Left ventricle myocardium inferior (tissue), 1 donor: ENCODE measurements around the gene ATL1. TPM values are rescaled to one million over a fixed set of nuclear protein-coding genes. Genes with fewer than 3 reads are reported as not detected.

Experiments
- DNase-seq: peaks from one replicate; pipeline ENCODE4 v3.0.0-alpha.2; 2020
- H3K27ac ChIP-seq: fragments of 200-600 bp; replicated peaks from 2 replicates; pipeline ENCODE4 v1.8.0; 2021
- H3K27me3 ChIP-seq: fragments of 200-600 bp; 2 replicates; pipeline ENCODE4 v1.8.0; 2021; ENCODE audit warnings: low read depth
- H3K36me3 ChIP-seq: fragments of 200-600 bp; 2 replicates; pipeline ENCODE4 v1.8.0; 2021
- H3K4me1 ChIP-seq: fragments of 200-600 bp; 2 replicates; pipeline ENCODE4 v1.8.0; 2021
- H3K4me3 ChIP-seq: fragments of 200-600 bp; 2 replicates; pipeline ENCODE4 v1.8.0; 2021; ENCODE audit warnings: mild to moderate bottlenecking, moderate library complexity
- H3K9me3 ChIP-seq: fragments of 200-600 bp; replicated peaks from 2 replicates; pipeline ENCODE4 v1.8.0; 2021
- intact Hi-C: fragments of 100-400 bp; cut with micrococcal nuclease; formaldehyde crosslinking; loops from one replicate; pipeline ENCODE4 v1.11.0; 2022
- total RNA-seq: library from RNA; stranded (reverse); fragmentation: NEBNext Ultra II Directional; extraction: Animal tissue kit (Norgen Biotek cat#: 25700); gene quantifications from one replicate; pipeline ENCODE4 v1.2.1, GENCODE V29; 2021
- TF ChIP-seq, protein P1 (sequence below): fragments of 200-600 bp; IDR thresholded peaks from 2 replicates; pipeline ENCODE4 v1.8.0; 2021; ENCODE audit warnings: antibody characterized with exemption, mild to moderate bottlenecking, borderline replicate concordance
- donor health status: DM: no; HTN: yes; CAD: no; lungs with severe emphysema.

ATL1 gene
- total RNA-seq, 1 donor from 2014 or later = 1.6 TPM

DNA sequence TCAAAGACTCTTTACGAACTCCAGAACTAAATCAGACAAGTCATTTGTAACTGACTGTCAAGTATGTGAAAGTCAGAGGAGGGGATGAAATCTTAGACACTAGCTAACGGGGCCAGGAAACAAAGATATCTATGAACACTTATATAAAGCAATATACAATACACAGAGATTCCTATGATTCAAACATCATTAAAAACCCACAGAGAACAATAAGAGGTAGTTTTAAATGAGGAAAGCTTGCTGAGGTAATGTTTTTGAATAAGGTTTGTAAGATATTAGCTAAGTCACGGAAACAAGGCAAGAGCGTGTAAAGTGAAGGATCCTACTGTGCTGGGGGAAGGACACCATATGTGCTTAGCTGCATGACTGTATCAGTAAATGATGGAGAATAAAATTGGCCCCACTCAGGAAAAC, 71.5 kb downstream of the ATL1 start:
- Histone ChIP-seq H3K27ac (no peak overlapping the region), H3K9me3 (no peaks in the 10 kb centered on the region), H3K27me3 (no peaks in the 10 kb centered on the region), H3K4me3 (no peak overlapping the region), H3K36me3 (peaks cover 33% of the 10 kb centered on the region), H3K4me1 (peaks cover 11% of the 10 kb centered on the region)
- TF ChIP-seq, protein P1, sequence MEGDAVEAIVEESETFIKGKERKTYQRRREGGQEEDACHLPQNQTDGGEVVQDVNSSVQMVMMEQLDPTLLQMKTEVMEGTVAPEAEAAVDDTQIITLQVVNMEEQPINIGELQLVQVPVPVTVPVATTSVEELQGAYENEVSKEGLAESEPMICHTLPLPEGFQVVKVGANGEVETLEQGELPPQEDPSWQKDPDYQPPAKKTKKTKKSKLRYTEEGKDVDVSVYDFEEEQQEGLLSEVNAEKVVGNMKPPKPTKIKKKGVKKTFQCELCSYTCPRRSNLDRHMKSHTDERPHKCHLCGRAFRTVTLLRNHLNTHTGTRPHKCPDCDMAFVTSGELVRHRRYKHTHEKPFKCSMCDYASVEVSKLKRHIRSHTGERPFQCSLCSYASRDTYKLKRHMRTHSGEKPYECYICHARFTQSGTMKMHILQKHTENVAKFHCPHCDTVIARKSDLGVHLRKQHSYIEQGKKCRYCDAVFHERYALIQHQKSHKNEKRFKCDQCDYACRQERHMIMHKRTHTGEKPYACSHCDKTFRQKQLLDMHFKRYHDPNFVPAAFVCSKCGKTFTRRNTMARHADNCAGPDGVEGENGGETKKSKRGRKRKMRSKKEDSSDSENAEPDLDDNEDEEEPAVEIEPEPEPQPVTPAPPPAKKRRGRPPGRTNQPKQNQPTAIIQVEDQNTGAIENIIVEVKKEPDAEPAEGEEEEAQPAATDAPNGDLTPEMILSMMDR = no peak
- no peak for DNase-seq
- intact Hi-C loops = no loop called here

DNA sequence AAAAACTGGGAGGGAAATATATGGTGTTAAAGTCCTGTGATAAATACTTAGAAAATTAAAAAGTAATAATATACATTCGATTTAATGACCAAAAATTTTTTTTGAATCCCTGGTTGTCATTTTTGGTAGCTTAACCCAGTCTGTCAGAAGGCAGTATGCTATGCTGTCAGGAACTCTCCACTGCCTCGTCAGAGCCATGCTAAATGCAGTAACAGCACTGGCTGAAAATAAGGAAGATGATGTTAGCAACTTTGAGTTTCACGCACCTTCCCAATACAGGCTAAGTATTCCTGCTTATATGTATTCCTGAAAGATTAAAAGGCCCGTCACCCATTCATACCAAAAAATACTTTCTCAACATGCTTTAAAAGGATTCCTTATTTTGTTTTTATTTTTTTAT, 74.0 kb downstream of the ATL1 start:
- no peak overlapping the region for H3K4me3 ChIP-seq
- intact Hi-C loops = no loop called here
- peaks cover 39% of the 10 kb centered on the region for H3K36me3 ChIP-seq

DNA sequence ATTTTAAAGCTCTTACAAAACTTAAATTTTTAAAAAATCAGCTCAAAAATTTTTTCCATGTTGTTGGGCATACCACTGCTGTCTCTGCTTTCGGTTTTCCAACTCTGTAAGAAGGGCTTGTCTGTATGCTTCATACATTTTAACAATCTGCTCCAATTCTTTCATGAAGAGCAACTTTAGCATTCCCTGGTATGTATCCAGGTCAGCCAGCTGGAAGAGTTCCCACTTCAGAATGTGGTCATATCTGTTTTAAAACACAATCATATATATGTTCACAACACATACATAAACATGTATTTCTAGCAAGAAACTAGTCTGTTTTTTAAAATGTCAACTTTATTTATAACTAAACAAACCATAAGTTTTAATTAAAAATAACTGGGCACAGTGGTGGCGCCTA, 75.2 kb downstream of the ATL1 start:
- no peak overlapping the region for H3K27ac ChIP-seq
- no peaks in the 10 kb centered on the region for H3K9me3 ChIP-seq
- H3K4me1 ChIP-seq = peaks cover 11% of the 10 kb centered on the region
- intact Hi-C loops = no loop called here
- no peak for DNase-seq
- TF ChIP-seq, protein P1 = no peak
- no peaks in the 10 kb centered on the region for H3K27me3 ChIP-seq
- peaks cover 45% of the 10 kb centered on the region for H3K36me3 ChIP-seq
- H3K4me3 ChIP-seq = no peak overlapping the region

More for the DNA sequence above, 74.0 kb downstream of the ATL1 start:
- TF ChIP-seq, protein P1 = no peak
- no peak for DNase-seq
- Histone ChIP-seq H3K9me3 (no peaks in the 10 kb centered on the region), H3K27me3 (no peaks in the 10 kb centered on the region), H3K4me1 (peaks cover 11% of the 10 kb centered on the region), H3K27ac (no peak overlapping the region)

DNA sequence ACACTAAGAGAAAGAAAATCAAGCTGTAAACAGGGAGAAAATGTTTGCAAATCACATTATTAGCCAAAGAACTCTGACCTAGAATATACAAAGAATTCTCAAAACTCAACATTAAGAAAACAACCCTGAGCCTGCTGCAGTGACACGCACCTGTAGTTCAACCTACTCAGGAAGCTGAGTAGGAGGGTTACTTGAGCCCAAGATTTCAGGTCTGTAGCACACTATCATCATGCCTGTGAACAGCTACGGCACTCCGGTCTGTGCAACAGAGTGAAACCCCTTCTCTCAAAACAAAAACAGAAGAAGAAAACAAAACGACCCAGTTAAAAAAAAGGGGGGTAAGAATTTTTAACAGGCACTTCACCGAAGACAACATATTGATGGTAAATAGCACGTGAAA, 87.3 kb downstream of the ATL1 start:
- intact Hi-C loops = no loop called here
- H3K36me3 ChIP-seq = peaks cover 2% of the 10 kb centered on the region
- H3K9me3 ChIP-seq = no peaks in the 10 kb centered on the region
- TF ChIP-seq, protein P1 = no peak
- no peaks in the 10 kb centered on the region for H3K27me3 ChIP-seq
- no peak overlapping the region for H3K4me3 ChIP-seq
- peaks cover 41% of the 10 kb centered on the region for H3K4me1 ChIP-seq
- DNase-seq = no peak
- H3K27ac ChIP-seq = no peak overlapping the region

DNA sequence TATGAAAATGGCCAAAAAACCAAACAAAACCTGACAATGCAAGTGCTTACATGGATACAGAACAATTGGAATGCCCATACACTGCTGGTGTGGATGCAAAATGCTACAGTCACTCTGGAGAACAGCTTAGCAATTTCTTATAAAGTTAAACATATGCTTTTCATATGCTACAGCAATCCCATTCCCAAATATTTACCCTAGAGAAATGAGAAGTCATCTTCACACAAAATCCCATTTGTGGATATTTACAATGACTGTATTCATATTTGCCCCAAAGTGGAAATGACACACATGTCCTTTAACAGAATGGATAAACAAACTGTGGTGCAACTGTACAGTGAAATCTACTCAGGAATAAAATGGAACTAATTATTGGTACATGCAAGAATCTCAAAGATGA, 87.8 kb downstream of the ATL1 start:
- no peak for DNase-seq
- no peaks in the 10 kb centered on the region for H3K27me3 ChIP-seq
- peaks cover 44% of the 10 kb centered on the region for H3K4me1 ChIP-seq
- no peak overlapping the region for H3K4me3 ChIP-seq
- no peaks in the 10 kb centered on the region for H3K36me3 ChIP-seq
- TF ChIP-seq, protein P1 = no peak
- H3K27ac ChIP-seq = no peak overlapping the region
- intact Hi-C loops = no loop called here
- H3K9me3 ChIP-seq = no peaks in the 10 kb centered on the region

DNA sequence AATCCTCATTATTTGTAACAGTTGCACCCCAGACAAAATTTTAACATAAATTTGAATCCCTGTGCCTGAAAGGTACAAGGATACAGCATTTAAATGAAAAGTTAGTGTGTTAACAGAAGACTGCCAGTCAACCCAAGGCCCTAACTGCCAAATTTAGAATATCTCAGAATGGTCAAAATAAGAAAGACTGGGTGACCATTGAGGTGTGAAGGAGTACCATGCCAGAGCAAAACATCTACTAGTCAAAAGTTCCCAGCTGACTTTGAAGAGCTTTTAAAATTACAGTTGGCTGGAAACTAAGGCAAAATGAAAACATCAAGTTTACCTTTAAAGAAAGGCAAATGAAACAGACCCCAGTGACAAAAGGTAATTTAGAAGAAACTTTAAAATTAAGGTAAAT, 89.7 kb downstream of the ATL1 start:
- Histone ChIP-seq H3K4me1 (peaks cover 52% of the 10 kb centered on the region), H3K36me3 (no peaks in the 10 kb centered on the region), H3K27ac (no peak overlapping the region), H3K4me3 (no peak overlapping the region), H3K9me3 (no peaks in the 10 kb centered on the region), H3K27me3 (no peaks in the 10 kb centered on the region)
- no peak for DNase-seq
- intact Hi-C loops = no loop called here
- TF ChIP-seq, protein P1 = no peak
